NCI-H446 (cell line): ENCODE results near the gene SH2D3C.
A peak's percentile ranks its signal among the peaks of the same experiment; 100 is the strongest.
"Not testable (repeated sequence)": the region's sequence is repeated elsewhere in the genome, so short reads cannot be mapped to it uniquely, and the experiment has no call there.

ENCODE experiments used
- DNase-seq, 2 experiments: peaks; one replicate each; lab custom pipeline; 2025; lab: John Stamatoyannopoulos, UW

The SH2D3C gene

DNA sequence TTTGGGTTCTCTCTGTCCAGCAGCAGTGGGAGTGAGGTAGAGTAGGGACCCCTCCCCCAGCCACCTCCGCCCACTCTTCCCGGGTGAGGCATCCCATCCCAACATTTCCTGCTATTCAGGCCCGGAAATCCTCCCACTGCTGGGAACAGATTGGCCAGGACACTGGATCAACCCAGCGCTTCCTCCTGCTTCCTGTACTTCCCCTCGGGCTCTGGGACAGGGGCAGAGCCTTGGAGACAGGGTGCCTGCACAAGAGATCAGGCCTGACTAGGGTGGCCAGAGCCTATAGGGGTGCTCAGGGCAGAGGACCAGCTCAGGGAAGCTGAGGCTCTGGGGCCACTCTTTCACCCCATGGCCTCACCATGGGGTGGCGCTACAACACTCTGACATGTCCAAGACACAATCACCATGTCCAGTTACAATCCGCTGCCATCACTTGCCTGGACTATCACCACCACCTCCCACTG, 14.5 kb downstream of the SH2D3C start:
- DNase-seq = no peak

DNA sequence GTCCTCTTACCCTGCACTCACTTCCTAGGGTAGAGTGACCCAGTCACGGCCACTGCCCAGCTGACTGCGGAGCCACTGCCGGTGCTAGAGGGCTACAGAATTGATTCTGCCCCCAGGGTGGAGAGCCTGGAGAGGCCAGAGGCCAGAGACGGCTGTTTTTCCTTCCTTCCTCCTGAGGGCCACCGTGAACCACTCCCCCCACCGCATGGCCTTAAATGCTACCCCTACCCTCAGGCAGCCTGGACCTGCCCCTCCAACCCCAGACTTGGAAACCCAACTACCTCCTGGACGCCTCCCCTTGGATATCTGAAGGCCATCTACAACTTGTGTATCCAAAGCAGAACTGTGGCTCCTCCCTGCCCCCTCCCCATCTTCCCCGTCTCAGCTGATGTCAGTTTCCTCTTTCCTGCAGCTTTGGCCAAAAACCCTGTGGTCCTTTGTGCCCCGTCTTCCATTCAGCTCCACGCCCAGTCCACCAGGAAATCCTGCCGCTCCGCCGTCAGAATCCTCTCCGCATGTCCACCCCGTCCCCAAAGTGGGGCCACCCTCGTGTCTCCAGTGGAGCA, 16.3 kb downstream of the SH2D3C start:
- no peak for DNase-seq

DNA sequence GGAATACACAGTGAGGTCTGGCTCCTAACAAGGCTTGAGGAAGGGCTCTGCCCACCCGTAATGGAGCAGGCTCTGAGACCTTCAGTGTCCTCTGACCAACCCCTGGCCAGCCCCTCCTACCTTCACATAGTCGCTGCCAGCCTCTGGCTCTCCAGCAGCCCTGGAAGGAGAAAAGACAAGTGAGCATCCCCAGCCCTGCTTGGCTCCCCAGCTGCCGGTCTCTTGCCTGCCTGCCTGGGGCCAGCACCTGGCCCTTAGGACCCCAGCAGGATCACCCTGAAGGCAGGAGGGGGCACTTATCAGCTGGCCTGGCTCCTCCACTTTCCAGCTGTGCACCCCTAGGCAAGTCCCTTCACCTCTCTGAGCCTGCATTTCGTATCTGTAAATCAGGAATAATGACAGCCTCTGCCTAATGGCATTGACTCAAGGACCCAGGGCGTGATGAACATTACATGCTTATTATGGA, 16.9 kb downstream of the SH2D3C start:
- DNase-seq = no peak

GRCh38 chr9:127761061-127761460, 17.4 kb downstream of the SH2D3C start:
- no peak for DNase-seq

GRCh38 chr9:127758843-127759242, 19.6 kb downstream of the SH2D3C start:
- DNase-seq = no peak

DNA sequence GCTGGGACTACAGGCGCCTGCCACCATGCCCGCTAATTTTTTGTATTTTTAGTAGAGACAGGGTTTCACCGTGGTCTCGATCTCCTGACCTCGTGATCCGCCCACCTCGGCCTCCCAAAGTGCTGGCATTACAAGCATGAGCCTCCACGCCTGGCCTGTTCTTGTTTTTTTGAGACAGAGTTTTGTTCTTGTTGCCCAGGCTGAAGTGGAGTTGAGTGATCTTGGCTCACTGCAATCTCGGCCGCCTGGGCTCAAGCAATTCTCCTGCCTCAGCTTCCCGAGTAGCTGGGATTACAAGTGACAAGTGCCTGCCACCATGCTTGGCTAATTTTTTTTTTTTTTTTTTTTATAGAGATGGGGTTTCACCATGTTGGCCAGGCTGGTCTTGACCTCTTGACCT, 21.7 kb downstream of the SH2D3C start:
- not testable (repeated sequence) for DNase-seq

DNA sequence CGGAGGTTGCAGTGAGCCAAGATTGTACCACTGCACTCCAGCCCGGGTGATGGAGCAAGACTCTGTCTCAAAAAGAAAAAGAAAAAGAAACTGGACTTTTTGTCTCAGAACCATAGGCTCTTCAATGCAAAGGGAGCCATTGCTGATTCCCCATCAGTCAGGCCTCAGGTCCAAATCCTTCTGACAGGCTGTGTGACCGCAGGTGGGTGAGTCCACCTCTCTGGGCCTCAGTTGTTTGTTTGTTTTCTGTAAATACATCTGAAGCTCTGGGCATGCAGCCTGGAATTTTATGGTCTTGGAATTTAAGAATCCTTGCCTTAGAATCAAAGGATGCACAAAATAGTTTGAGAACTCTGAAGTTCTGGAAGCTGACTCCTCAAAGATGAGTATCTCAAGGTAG, 22.2 kb downstream of the SH2D3C start:
- no peak for DNase-seq

GRCh38 chr9:127755061-127756060, 23.1 kb downstream of the SH2D3C start:
- peak; percentile 6 to 41 for DNase-seq

DNA sequence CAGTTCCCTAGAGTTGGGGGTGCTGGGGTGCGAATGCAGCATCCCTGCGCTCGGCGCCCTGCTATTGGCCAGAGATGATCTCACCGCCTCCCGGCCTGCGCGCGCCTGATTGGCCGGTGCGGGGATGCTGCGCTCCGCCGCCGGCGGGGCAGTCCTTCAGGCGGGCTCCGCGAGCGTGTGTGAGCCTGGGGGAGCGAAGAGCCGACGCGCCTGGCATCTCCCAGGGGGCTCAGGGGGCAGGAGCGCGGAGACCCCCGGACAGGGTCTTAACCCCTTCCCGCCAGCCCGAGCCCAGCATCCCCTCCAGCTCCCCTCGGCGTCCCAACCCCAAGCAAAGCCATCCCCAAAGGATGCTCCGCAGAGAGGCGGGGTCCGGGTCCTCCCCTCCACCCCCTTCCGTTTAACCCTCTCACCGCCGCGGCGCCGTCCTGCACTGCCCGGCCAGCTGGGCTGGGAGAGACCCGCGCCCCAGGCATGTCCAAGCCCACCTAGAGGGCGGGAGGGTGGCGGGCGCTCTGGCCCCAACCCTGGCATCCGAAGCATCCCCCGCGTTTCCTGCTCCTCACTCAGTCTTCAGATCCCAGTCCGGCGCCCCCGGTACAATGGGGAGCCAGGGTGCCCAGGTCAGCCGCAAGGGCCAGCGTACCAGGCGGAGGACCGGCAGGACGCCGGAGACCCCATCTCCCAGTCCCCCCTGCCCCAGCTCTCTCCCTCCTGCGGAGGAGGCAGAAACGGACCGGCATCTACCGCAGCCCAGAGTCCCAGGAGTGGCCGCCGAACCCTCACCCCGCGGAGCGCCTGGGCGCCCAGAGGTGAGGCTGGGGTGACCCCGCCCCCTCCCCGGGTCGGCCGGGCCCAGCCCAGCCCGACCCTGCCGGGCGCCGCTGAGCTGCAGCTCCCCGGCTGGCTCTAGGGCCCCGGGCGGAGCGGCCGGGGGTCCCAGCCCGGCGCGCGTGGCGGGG, 24.1 kb downstream of the SH2D3C start:
- DNase-seq = peak in 1 of 2 experiments; percentile 20

GRCh38 chr9:127753622-127754021, 24.8 kb downstream of the SH2D3C start:
- no peak for DNase-seq

- no peak for DNase-seq
These were observed 25.3 kb downstream of the SH2D3C start for GRCh38 chr9:127753148-127753547.

DNA sequence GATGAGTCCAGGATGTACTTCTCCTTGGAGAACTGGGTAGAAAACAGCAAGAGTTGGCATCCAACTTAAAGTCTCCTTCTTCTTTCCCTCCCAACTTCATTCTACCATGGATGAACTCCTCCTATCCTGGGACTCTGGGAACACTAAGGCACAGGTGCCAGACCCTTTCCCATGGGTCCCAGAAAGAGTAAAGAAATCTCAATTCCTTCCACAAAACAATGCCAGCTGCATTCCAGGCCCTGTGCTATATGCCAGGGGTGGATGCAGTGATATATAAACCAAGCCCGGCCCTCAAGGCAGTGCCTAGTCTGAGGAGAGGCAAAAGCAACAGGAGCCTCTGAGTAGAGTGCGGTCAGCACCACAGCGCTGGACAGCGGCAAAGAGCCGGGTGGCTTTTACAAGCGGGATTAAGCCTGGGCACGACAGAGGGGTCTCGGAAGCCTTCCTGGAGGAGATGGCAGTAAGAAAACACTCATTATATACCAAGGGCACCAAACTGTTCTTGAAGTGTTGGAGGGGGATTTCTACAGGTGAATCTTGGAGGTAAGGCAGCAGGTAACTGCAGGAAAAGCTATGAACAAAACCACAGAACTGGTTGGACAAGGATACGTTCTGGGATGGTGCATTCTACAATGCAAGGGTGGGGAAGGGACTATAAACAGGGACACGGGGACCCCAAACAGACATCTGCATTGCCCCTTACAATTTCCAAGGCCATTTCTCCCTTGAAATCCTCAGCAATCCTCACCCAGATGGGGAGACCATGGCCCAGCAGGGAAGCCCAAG, 27.0 kb downstream of the SH2D3C start:
- no peak for DNase-seq

GRCh38 chr9:127749090-127749787, 29.2 kb downstream of the SH2D3C start:
- DNase-seq = no peak

GRCh38 chr9:127746959-127747569, 31.4 kb downstream of the SH2D3C start:
- no peak for DNase-seq

DNA sequence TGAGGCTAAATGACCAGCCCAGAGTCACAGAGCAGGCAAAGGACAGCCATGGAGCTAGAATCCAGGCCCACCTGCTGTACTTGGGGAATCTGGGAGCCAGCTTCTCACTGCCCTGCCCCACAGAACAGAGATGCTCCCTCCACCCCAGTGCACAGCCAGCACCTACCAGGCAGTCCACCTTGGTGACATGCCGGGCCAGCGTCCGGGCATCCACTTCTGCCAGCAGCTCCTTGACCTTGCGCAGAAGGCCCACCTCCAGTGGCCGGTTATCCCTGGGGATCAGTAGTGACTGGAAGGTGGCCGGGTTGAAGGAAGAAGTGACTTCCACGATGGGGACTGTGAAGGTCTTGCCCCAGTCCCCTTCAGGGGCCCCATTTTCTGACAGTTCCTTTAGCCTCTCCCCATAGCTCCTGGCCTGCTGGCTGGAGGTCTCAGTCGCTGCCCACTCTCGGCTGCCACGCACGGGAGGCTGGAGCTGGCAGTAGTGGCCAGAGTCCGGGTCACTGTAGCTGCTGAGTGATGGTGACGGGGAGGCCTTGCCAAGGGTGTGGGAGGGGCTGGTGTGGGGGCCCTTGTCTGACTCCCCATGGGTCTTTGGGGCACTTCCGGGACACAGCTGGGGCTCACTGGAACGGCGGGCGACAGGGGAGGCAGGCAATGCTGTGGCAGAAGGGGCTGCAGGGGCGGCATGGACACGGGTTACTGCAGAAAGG, 33.9 kb downstream of the SH2D3C start:
- no peak for DNase-seq

DNA sequence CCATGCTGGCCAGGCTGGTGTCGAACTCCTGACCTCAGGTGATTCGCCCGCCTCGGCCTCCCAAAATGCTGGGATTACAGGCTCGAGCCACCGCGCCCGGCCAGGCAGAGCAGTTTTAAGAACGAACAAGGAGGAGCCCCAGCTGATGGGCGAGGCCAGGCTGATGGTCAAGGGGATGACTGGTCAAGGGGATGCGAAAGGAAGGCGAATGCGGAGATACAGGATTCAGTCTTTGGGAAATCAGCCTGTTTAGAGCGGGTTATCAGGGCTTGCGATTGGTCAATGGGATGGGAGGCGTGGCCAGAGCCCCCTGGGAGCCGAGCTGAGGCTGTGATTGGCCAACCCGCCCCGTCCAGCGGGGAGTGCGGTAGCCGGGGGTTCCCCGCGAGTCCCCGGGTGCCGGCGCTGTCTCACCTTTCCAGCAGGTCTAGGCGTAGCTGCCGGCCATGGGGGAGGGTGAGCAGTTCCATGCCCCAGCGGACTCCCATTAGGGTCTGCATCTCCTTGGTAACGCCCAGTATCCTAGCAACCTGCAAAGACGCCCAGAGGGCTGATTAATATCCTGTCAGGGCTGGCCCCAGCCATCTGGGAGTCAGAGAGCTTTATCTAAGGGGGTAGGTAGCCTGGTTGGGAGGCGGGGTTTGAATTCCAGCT, 35.9 kb downstream of the SH2D3C start:
- DNase-seq = no peak

DNA sequence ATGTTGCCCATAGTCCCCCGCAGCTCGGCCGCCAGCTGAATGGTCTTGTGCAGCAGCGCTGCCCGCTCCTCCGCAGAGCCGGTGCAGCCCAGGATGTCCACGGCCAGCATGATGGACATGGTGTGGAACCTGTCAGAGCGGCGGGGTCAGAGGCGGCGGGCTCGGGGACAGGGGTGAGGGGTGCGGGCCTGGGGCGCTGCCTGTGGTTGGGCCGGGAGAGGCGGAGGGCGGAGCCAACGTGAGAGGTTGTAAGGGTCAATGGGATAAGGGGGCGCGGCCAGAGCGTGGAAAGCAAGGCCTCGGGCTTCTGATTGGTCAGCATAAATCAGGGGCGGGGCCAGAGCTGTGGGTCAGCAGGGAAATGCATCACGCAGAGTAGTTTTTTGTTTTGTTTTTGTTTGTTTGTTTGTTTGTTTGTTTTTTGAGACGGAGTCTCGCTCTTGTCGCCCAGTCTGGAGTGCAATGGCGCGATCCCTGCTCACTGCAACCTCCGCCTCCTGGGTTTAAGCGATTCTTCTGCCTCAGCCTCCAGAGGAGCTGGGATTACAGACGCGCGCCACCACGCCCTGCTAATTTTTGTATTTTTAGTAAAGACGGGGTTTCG, 36.5 kb downstream of the SH2D3C start:
- DNase-seq = no peak

DNA sequence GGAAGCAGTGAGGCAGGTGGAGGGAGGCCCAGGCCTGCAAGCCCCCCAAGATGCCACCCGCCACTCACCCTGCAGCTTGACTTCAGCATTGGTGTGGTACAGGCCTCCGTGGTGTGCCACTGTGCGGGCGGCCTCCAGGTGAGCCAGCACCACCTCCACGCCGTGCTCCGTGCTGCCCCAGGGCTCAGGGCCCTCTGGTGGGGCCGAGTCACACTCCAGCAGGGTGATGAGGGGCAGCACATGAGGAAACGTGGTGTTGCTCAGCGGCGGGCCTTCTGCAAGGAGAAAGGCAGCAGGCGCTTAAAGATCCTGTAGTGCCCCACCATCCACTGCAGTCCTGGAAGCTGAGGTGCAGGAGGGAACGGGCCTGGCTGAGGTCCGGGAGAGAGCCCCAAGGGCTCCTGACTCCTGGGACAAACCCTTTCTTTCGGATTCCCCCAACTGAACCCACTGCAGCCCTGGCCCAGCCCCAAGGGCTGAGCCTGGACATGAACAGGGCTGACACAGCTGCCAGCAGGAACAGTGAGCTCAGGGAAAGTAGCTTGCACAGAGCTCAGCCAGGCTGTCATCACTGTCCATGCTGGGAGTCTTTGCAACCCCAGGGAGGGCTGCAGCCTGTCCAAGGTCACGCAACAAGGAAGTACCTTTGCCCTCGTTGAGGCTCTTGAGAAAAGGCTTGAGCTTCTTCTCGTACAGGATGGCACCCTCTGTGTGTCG, 38.7 kb downstream of the SH2D3C start:
- no peak for DNase-seq
